A204.1 (cell line): Measurements from ENCODE around the gene AGL.
"Not testable (repeated sequence)": the region's sequence is repeated elsewhere in the genome, so short reads cannot be mapped to it uniquely, and the experiment has no call there.

Experiments used
- FAIRE-seq: peaks from 2 replicates; lab custom pipeline; 2012; peaks lifted over from hg19 to GRCh38; lab: Jason Lieb, UNC

AGL gene

GRCh38 chr1:99851850-99852454, 1.8 kb downstream of the AGL start:
- FAIRE-seq, result no peak

GRCh38 chr1:99852648-99853047, 2.5 kb downstream of the AGL start:
- FAIRE-seq, result no peak

- no peak for FAIRE-seq
Measured at GRCh38 chr1:99855914-99856450, 5.8 kb downstream of the AGL start.

- FAIRE-seq, result not testable (repeated sequence)
Measured at GRCh38 chr1:99857041-99857440, 6.9 kb downstream of the AGL start.

DNA sequence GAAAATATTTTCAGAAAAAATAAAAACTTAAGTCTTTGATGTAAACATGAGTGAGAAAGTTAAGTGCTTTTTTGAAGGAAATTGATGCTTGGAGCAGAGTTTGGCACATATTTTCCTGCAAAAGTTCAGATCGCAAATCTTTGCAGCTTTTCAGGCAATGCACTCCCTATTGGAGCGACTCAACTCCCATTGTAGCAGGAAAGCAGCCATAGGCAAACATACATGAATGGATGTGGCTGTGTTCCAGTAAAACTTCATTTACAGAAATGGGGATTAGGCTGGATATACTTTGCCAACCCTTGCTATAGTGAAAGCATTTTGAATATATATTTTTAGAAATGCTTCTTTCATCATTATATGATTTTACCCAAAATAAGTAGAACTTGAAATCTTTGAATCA, 8.1 kb downstream of the AGL start:
- no peak for FAIRE-seq

GRCh38 chr1:99858881-99859280, 8.7 kb downstream of the AGL start:
- FAIRE-seq, result no peak

GRCh38 chr1:99860703-99861102, 10.5 kb downstream of the AGL start:
- FAIRE-seq, result no peak

DNA sequence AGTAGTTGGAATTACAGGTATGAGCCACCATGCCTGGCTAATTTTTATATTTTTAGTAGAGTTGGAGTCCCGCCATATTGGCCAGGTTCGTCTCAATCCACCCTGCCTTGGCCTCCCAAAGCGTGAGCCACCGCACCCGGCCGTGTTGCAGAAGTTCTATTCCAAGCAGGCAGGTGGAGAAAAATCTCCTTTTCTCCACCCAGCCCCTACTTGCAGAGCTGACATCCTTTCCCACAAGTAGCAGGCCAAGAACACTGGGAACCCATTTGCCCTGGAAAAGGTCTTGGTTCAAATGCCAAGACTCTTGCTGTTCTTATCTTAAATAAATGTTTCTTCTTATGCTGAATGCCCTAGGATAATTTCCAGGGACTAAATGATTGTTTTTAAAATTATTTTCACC, 17.5 kb downstream of the AGL start:
- no peak for FAIRE-seq

DNA sequence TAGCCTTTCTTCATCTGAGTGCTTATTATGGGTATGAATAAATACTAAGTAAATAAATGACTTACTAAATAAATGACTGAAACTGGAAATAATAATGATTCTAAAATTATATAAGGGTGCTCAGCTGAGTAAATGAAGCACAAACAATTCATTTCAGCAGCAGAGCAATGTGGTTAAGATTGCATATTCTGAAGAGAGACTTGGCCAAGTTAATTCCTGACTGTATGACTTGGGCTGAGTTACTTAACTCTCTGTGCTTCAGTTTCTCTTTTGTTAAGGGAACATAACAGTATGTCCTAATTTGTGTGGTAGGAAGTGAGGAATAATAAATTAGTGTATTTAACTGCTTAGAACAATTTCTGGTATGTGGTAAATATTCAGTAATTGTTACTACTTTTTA, 19.1 kb downstream of the AGL start:
- FAIRE-seq, result no peak

- FAIRE-seq, result no peak
Measured at GRCh38 chr1:99869723-99870122, 19.6 kb downstream of the AGL start.

DNA sequence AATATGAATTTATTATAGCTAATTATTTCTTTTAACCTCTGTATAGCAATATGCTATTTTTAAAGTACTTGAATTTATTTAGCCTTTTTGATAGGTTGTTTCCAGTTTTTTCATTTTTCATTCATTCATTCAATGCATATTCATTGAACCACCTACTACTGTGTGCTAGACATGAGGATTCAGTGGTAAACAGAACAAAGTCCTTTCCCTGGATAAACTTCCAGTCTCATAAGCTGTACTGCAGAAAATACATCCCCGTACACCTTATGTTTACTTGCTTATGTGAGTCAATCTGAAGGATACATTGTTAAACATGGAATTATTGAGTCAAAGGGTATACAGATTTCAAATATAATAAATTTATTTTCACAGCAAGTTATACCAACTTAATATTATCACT, 21.9 kb downstream of the AGL start:
- FAIRE-seq, result no peak

DNA sequence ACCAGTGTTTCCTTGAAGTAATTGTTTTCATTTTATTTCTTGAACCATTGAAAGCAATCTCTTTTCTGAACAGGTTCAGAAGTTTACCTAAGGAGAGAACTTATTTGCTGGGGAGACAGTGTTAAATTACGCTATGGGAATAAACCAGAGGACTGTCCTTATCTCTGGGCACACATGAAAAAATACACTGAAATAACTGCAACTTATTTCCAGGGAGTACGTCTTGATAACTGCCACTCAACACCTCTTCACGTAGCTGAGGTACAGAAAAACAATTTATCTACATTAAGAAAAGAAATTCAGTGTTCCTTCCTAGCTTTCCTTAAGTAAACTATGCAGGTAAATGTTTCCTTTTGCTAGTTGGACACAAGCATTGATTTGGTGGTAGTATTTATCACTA, 27.4 kb downstream of the AGL start:
- FAIRE-seq, result no peak

DNA sequence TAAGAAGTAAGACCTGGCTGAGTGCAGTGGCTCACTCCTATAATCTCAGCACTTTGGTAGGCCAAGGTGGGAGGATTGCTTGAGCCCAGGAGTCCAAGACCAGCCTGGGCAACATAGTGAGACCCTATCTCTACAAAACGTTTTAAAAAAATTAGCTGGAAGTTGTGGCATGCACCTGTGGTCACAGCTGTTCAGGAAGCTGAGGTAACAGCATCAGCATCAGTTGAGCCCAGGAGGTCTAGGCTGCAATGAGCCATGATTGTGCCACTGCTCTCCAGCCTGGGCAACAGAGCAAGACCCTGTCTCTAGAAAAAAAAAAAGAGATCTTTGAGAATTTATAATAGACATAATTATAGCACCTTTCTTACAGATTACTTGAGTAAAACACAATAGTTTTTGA, 36.0 kb downstream of the AGL start:
- FAIRE-seq, result no peak

- no peak for FAIRE-seq
Measured at GRCh38 chr1:99886841-99887240, 36.7 kb downstream of the AGL start.

DNA sequence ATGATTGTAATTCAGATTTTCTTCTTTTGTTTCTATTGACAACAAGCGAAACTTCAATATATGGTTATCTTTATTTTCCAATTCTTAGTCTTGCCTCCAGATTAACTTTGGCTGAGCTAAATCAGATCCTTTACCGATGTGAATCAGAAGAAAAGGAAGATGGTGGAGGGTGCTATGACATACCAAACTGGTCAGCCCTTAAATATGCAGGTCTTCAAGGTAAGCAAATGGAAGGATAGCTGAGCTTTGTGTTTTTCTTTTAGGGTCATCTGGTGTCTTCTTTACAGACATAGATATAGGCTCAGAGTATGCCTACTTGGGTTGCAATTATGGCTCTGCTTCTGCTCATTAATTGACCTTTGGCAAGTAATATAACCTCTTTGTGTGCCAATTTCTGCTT, 37.7 kb downstream of the AGL start:
- FAIRE-seq, result no peak

- no peak for FAIRE-seq
Measured at GRCh38 chr1:99891997-99892396, 41.8 kb downstream of the AGL start.

DNA sequence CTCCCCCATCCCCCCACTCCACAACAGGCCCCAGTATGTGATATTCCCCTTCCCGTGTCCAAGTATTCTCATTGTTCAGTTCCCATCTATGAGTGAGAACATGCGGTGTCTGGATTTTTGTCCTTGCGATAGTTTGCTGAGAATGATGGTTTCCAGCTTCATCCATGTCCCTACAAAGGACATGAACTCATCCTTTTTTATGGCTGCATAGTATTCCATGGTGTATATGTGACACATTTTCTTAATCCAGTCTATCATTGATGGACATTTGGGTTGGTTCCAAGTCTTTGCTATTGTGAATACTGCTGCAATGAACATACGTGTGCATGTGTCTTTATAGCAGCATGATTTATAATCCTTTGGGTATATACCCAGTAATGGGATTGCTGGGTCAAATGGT, 53.1 kb downstream of the AGL start:
- not testable (repeated sequence) for FAIRE-seq

GRCh38 chr1:99906535-99906934, 56.4 kb downstream of the AGL start:
- FAIRE-seq, result no peak

GRCh38 chr1:99917214-99917613, 67.1 kb downstream of the AGL start:
- FAIRE-seq, result no peak

DNA sequence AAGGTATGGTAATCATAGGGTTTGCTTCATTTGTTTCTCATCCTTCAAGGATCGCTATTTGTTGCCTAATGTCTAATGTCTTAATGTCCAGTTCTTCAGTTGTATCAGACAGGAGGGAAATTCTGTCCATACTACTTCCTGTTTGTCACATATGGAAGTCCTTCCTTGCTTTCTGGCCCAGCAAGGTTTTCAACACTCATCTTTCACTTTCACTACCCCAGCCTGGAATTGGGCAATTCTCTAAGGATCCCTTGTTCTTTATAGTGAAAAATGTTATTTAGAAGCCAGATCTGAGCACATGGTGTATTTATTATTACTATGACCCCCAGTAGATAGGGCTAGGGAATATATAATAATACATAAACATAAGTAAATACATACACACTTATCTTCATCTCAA, 69.1 kb downstream of the AGL start:
- FAIRE-seq, result no peak

- no peak for FAIRE-seq
Measured at GRCh38 chr1:99934801-99935200, 84.6 kb downstream of the AGL start.

GRCh38 chr1:99935534-99935933, 85.4 kb downstream of the AGL start:
- no peak for FAIRE-seq

- FAIRE-seq, result no peak
Measured at GRCh38 chr1:99936071-99936470, 85.9 kb downstream of the AGL start.

DNA sequence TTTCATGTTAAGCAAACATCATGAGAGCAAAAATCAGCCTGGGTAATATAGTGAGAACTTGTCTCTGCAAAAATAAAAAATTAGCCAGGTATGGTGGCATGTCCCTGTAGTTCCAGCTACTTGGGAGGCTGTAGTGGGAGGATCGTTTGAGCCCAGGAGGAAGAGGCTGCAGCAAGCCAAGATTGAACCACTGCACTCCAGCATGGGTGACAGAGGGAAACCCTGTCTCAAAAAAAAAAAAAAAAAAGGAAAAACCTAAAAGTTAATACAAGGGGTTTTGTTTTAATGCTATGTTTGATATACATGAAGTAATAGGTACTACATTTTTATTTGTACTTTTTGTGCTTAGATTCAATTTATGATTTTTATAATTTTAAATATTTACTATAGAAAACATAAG, 92.6 kb downstream of the AGL start:
- no peak for FAIRE-seq
